Measurements from ENCODE around the gene MFRP. TPM values are rescaled to one million over a fixed set of nuclear protein-coding genes. Genes with fewer than 3 reads are reported as not detected.

Gene MFRP
- total and polyA plus RNA-seq, 9 of the 15 experiments (the other 6 are each of a cell fraction or from before 2014, with no cell fraction given) = not detected

- 0 out of 2 replicates have a peak, but pooled peaks have one; percentile 29 for TF ChIP-seq ZNF740 (CRISPR knock-in tag; IDR thresholded peaks at IDR 0.05)
- TF ChIP-seq ZNF740 (tag; IDR thresholded peaks at IDR 0.05) = no peak
- peak; percentile 46 for TF ChIP-seq TBP (optimal IDR thresholded peaks at IDR 0.05; ENCODE audit: low read depth, low read length)
- no peak for TF ChIP-seq ZNF318 (IDR thresholded peaks at IDR 0.05; ENCODE audit: borderline replicate concordance in 1 of 2, low read depth in 1 of 2)
- TF ChIP-seq UBTF (IDR thresholded peaks at IDR 0.05; ENCODE audit: borderline replicate concordance in 1 of 2, low read depth in 2 of 2, low read length in 2 of 2) = peak; percentile 92 to 96; a peak in 3 of 4 replicates
- TF ChIP-seq NRF1 (conservative IDR thresholded peaks at IDR 0.05 in 1 of 2, IDR thresholded peaks at IDR 0.05 in 1 of 2) = peak; percentile 76 to 79
- no peak for TF ChIP-seq ZNF354B (CRISPR knock-in tag; IDR thresholded peaks at IDR 0.05)
- no peak for TF ChIP-seq ZNF655 (CRISPR knock-in tag; IDR thresholded peaks at IDR 0.05)
- TF ChIP-seq BCL6 (CRISPR knock-in tag; IDR thresholded peaks at IDR 0.05) = no peak
- TF ChIP-seq TEAD4 (IDR thresholded peaks at IDR 0.05; ENCODE audit: low read length) = 0 out of 2 replicates have a peak, but pooled peaks have one; percentile 6
- TF ChIP-seq TEAD4 (CRISPR knock-in tag; IDR thresholded peaks at IDR 0.05; ENCODE audit: borderline replicate concordance) = no peak
- no peak for TF ChIP-seq RBM25 (IDR thresholded peaks at IDR 0.05; ENCODE audit: low read depth, low read length, severe bottlenecking)
- TF ChIP-seq ZBTB17 (CRISPR knock-in tag; IDR thresholded peaks at IDR 0.05) = no peak; the same call in 1 of the 2 replicates
- no peak for TF ChIP-seq TCF7 (IDR thresholded peaks at IDR 0.05; ENCODE audit: borderline replicate concordance)
These were observed 25.6 kb downstream of the MFRP start (continued) for GRCh38 chr11:119320776-119321524.

Measured in K562 (cell line).